Left ventricle myocardium inferior (tissue), 1 donor: ENCODE results near the gene FAM98A. TPM values are rescaled to one million over a fixed set of nuclear protein-coding genes. Genes with fewer than 3 reads are reported as not detected.
A peak's percentile ranks its signal among the peaks of the same experiment; 100 is the strongest.

Experiments
- DNase-seq: peaks from one replicate; pipeline ENCODE4 v3.0.0-alpha.2; 2020
- H3K27ac ChIP-seq: fragments of 200-600 bp; replicated peaks from 2 replicates; pipeline ENCODE4 v1.8.0; 2021
- H3K27me3 ChIP-seq: fragments of 200-600 bp; 2 replicates; pipeline ENCODE4 v1.8.0; 2021; ENCODE audit warnings: low read depth
- H3K36me3 ChIP-seq: fragments of 200-600 bp; 2 replicates; pipeline ENCODE4 v1.8.0; 2021
- H3K4me1 ChIP-seq: fragments of 200-600 bp; 2 replicates; pipeline ENCODE4 v1.8.0; 2021
- H3K4me3 ChIP-seq: fragments of 200-600 bp; 2 replicates; pipeline ENCODE4 v1.8.0; 2021; ENCODE audit warnings: mild to moderate bottlenecking, moderate library complexity
- H3K9me3 ChIP-seq: fragments of 200-600 bp; replicated peaks from 2 replicates; pipeline ENCODE4 v1.8.0; 2021
- intact Hi-C: fragments of 100-400 bp; cut with micrococcal nuclease; formaldehyde crosslinking; loops from one replicate; pipeline ENCODE4 v1.11.0; 2022
- total RNA-seq: library from RNA; stranded (reverse); fragmentation: NEBNext Ultra II Directional; extraction: Animal tissue kit (Norgen Biotek cat#: 25700); gene quantifications from one replicate; pipeline ENCODE4 v1.2.1, GENCODE V29; 2021
- TF ChIP-seq, protein P1 (sequence below): fragments of 200-600 bp; IDR thresholded peaks from 2 replicates; pipeline ENCODE4 v1.8.0; 2021; ENCODE audit warnings: antibody characterized with exemption, mild to moderate bottlenecking, borderline replicate concordance
- donor health status: DM: no; HTN: yes; CAD: no; lungs with severe emphysema.

The FAM98A gene
- total RNA-seq, 1 donor from 2014 or later = 84.8 TPM

- DNase-seq = no peak
- intact Hi-C loops = no loop called here
Measured at GRCh38 chr2:33617401-33617800, 18.3 kb upstream of the FAM98A start.

GRCh38 chr2:33616873-33617272 is 17.8 kb upstream of the FAM98A start:
- no peak overlapping the region for H3K4me3 ChIP-seq
- TF ChIP-seq, protein P1, sequence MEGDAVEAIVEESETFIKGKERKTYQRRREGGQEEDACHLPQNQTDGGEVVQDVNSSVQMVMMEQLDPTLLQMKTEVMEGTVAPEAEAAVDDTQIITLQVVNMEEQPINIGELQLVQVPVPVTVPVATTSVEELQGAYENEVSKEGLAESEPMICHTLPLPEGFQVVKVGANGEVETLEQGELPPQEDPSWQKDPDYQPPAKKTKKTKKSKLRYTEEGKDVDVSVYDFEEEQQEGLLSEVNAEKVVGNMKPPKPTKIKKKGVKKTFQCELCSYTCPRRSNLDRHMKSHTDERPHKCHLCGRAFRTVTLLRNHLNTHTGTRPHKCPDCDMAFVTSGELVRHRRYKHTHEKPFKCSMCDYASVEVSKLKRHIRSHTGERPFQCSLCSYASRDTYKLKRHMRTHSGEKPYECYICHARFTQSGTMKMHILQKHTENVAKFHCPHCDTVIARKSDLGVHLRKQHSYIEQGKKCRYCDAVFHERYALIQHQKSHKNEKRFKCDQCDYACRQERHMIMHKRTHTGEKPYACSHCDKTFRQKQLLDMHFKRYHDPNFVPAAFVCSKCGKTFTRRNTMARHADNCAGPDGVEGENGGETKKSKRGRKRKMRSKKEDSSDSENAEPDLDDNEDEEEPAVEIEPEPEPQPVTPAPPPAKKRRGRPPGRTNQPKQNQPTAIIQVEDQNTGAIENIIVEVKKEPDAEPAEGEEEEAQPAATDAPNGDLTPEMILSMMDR = no peak
- H3K27me3 ChIP-seq = no peaks in the 10 kb centered on the region
- peaks cover 5% of the 10 kb centered on the region for H3K4me1 ChIP-seq
- H3K27ac ChIP-seq = no peak overlapping the region
- intact Hi-C loops = no loop called here
- H3K36me3 ChIP-seq = no peaks in the 10 kb centered on the region
- H3K9me3 ChIP-seq = peaks cover 23% of the 10 kb centered on the region
- no peak for DNase-seq

More at GRCh38 chr2:33617401-33617800, 18.3 kb upstream of the FAM98A start:
- peaks cover 23% of the 10 kb centered on the region for H3K9me3 ChIP-seq
- no peaks in the 10 kb centered on the region for H3K27me3 ChIP-seq
- TF ChIP-seq, protein P1 = no peak
- no peak overlapping the region for H3K4me3 ChIP-seq
- peaks cover 5% of the 10 kb centered on the region for H3K4me1 ChIP-seq
- no peak overlapping the region for H3K27ac ChIP-seq
- no peaks in the 10 kb centered on the region for H3K36me3 ChIP-seq

GRCh38 chr2:33614190-33614589 is 15.1 kb upstream of the FAM98A start:
- DNase-seq = no peak
- intact Hi-C loops = no loop called here

DNA sequence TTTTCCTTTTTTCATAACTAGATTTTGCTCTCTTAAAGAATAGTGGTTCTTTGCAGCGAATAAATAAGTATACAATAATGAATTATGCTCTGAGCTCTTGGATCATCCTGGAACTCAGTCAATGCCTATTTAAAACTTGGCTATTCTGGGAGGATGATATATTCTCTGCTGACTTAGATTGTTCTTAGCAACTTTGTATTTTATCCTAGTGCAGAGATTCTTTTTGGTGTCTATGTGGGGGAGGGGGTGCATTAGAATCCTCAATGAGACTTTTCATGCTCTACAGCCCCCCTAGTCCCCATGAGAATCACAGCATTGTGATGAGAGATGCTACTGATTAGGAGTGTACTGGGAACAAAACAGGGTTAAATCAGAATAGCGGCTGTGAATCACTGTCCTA is 8.8 kb upstream of the FAM98A start:
- H3K4me3 ChIP-seq = peak overlapping the region; percentile 19
- peak overlapping the region; percentile 62 for H3K27ac ChIP-seq
- peaks cover 17% of the 10 kb centered on the region for H3K4me1 ChIP-seq
- H3K9me3 ChIP-seq = no peaks in the 10 kb centered on the region
- intact Hi-C loops = no loop called here
- TF ChIP-seq, protein P1 = no peak
- no peaks in the 10 kb centered on the region for H3K36me3 ChIP-seq
- DNase-seq = no peak
- H3K27me3 ChIP-seq = no peaks in the 10 kb centered on the region

More at GRCh38 chr2:33614190-33614589, 15.1 kb upstream of the FAM98A start:
- H3K4me1 ChIP-seq = peaks cover 5% of the 10 kb centered on the region
- no peaks in the 10 kb centered on the region for H3K36me3 ChIP-seq
- TF ChIP-seq, protein P1 = no peak
- no peaks in the 10 kb centered on the region for H3K27me3 ChIP-seq
- peaks cover 18% of the 10 kb centered on the region for H3K9me3 ChIP-seq
- H3K4me3 ChIP-seq = no peak overlapping the region
- H3K27ac ChIP-seq = no peak overlapping the region

DNA sequence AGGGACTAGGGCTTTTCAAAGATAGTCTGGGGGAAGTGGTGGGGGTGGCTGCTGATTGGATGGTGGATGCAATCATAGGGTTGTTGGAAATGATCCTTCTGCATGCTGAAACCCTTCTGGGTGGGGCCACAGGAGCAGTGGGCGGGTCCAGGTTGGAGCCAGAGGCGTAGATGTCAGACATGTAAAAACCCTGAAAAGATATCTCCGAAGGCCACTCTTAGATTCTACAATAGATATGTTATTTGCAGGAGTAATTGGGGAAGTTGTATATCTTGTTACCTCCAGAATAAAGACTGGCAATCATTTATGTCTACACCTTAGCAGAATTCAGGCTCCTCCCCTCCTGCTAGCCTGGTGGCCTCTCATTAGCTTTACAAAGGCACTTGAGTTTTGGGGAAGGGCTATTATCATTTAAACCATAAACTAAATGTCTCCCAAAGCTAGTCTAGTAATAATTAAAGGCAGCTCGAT is 8.2 kb upstream of the FAM98A start:
- Histone ChIP-seq H3K36me3 (no peaks in the 10 kb centered on the region), H3K27me3 (no peaks in the 10 kb centered on the region), H3K4me3 (no peak overlapping the region), H3K4me1 (peaks cover 15% of the 10 kb centered on the region), H3K9me3 (no peaks in the 10 kb centered on the region), H3K27ac (peak overlapping the region; percentile 62)
- DNase-seq = no peak
- TF ChIP-seq, protein P1 = no peak
- intact Hi-C loops = no loop called here
